Activated CD8-positive, alpha-beta T cell treated with anti-CD3 and anti-CD28 coated beads for 36 hours (primary cell): ENCODE measurements around the gene REC114. TPM values are rescaled to one million over a fixed set of nuclear protein-coding genes. Genes with fewer than 3 reads are reported as not detected.

Source experiments
- ATAC-seq: fragments of 200-7000 bp; cut with Tn5 transposase; one replicate; pipeline ENCODE4 v1.10.0; 2021; ENCODE audit warnings: mild to moderate bottlenecking, moderate library complexity
- CTCF ChIA-PET: fragments of 350-600 bp; sonication (Branson Sonifier 250); formaldehyde crosslinking; loops from one replicate; lab custom pipeline; 2021; ENCODE audit warnings: antibody characterized with exemption; lab: Charles Lee
- POLR2A ChIA-PET: fragments of 350-600 bp; sonication (Branson Sonifier 250); formaldehyde crosslinking; loops from one replicate; lab custom pipeline; 2021; ENCODE audit warnings: antibody characterized with exemption; lab: Charles Lee
- DNase-seq: peaks from one replicate; pipeline ENCODE4 v3.0.0-alpha.2; 2020
- H3K27ac Mint-ChIP-seq: one replicate; pipeline ENCODE4 v1.8.0; 2021; ENCODE audit warnings: mild to moderate bottlenecking, mixed read lengths
- H3K27me3 Mint-ChIP-seq: one replicate; pipeline ENCODE4 v1.8.0; 2021; ENCODE audit warnings: mixed read lengths
- H3K36me3 Mint-ChIP-seq: one replicate; pipeline ENCODE4 v1.8.0; 2021; ENCODE audit warnings: low read depth, mixed read lengths
- H3K4me1 Mint-ChIP-seq: one replicate; pipeline ENCODE4 v1.8.0; 2021; ENCODE audit warnings: low read depth, mixed read lengths
- H3K4me3 Mint-ChIP-seq: one replicate; pipeline ENCODE4 v1.8.0; 2021; ENCODE audit warnings: mild to moderate bottlenecking, moderate library complexity, mixed read lengths
- H3K9me3 Mint-ChIP-seq: one replicate; pipeline ENCODE4 v1.8.0; 2021; ENCODE audit warnings: mixed read lengths
- intact Hi-C: fragments of 100-400 bp; cut with micrococcal nuclease; formaldehyde crosslinking; loops from one replicate; pipeline ENCODE4 v1.10.0; 2022
- total RNA-seq, 2 experiments: library from RNA; stranded (reverse); gene quantifications; one replicate each; pipeline ENCODE4 v1.2.3, GENCODE V29; 2021
- TF ChIP-seq, protein P1 (sequence below): fragments of 200-600 bp; IDR thresholded peaks from one replicate; pipeline ENCODE4 v1.8.0; 2022; ENCODE audit warnings: antibody characterized with exemption, mild to moderate bottlenecking

The REC114 gene
- total RNA-seq, 2 experiments from 2014 or later, result not detected

DNA sequence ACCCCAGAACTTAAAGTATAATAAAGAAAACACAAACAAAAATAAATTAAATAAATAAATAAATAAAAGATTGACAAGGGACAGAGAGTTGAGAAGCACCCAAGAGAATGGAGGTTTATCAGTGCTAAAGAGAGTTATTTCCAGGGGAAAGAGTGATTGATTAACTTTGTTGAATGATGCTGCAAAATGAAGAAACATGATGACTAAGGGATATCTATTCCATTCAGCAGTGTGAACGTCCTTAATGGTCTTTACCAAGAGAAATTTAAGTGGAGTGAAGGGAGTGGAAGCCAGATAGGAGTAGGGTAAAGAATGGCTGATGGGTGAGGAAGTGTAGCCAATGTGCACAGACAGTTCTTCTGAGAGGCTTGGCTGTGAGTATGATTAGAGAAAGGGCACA lies 11.1 kb downstream of the REC114 start:
- CTCF ChIA-PET, result no interaction called here
- TF ChIP-seq, protein P1, sequence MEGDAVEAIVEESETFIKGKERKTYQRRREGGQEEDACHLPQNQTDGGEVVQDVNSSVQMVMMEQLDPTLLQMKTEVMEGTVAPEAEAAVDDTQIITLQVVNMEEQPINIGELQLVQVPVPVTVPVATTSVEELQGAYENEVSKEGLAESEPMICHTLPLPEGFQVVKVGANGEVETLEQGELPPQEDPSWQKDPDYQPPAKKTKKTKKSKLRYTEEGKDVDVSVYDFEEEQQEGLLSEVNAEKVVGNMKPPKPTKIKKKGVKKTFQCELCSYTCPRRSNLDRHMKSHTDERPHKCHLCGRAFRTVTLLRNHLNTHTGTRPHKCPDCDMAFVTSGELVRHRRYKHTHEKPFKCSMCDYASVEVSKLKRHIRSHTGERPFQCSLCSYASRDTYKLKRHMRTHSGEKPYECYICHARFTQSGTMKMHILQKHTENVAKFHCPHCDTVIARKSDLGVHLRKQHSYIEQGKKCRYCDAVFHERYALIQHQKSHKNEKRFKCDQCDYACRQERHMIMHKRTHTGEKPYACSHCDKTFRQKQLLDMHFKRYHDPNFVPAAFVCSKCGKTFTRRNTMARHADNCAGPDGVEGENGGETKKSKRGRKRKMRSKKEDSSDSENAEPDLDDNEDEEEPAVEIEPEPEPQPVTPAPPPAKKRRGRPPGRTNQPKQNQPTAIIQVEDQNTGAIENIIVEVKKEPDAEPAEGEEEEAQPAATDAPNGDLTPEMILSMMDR, result no peak
- DNase-seq (no peak), ATAC-seq (no peak)
- Mint-ChIP-seq H3K36me3 (no peaks in the 10 kb centered on the region), H3K4me3 (no peak overlapping the region), H3K27me3 (peaks cover 5% of the 10 kb centered on the region), H3K27ac (no peak overlapping the region), H3K4me1 (no peaks in the 10 kb centered on the region), H3K9me3 (peaks cover 4% of the 10 kb centered on the region)
- POLR2A ChIA-PET, result no interaction called here
- intact Hi-C loops, result no loop called here

DNA sequence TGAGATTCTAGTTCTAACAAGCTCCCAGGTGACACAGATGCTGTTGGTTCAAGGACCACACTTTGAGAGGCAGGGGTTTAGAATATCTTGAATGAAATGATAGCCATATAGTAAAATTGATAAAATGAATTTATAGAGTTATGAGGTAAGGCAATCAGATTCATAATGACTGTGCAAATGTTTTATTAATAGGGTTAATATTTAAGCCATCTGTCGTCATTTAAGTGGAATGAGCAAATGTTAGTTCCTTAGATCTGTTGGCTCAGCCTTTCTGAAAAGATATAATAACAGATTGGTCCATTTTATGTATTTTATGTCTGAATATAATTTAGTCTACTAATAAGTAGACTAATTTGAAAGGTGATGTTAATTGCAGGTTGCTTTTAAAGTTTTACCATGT lies 12.9 kb downstream of the REC114 start:
- peaks cover under 1% of the 10 kb centered on the region for H3K9me3 Mint-ChIP-seq
- DNase-seq, result no peak
- intact Hi-C loops, result no loop called here
- H3K27me3 Mint-ChIP-seq, result peaks cover 6% of the 10 kb centered on the region
- POLR2A ChIA-PET, result no interaction called here
- no peaks in the 10 kb centered on the region for H3K4me1 Mint-ChIP-seq
- H3K27ac Mint-ChIP-seq, result no peak overlapping the region
- H3K4me3 Mint-ChIP-seq, result no peak overlapping the region
- CTCF ChIA-PET, result no interaction called here
- TF ChIP-seq, protein P1, result no peak
- no peaks in the 10 kb centered on the region for H3K36me3 Mint-ChIP-seq
- no peak for ATAC-seq

DNA sequence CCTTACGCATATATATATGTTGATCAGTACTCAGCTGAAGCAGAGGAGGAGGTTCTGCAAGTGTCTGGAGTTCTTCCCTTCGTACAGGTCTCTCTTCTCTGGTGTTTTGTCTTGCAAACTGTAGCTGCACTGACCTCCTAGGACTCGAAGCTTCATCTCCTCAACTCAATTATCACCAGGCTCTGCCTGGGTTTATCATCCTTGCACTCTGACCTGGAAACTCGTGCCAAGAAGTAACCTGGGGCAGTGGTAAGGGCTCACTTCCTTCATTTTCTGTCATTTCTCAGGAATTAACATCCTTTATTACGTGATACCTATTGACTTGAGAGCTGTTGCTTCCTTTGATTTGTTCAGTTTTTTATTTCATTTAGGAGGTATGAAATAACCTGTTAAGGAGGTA lies 14.4 kb downstream of the REC114 start:
- intact Hi-C loops, result no loop called here
- no peaks in the 10 kb centered on the region for H3K36me3 Mint-ChIP-seq
- peaks cover 9% of the 10 kb centered on the region for H3K27me3 Mint-ChIP-seq
- ATAC-seq (no peak), DNase-seq (no peak)
- no peaks in the 10 kb centered on the region for H3K4me1 Mint-ChIP-seq
- no peaks in the 10 kb centered on the region for H3K9me3 Mint-ChIP-seq
- POLR2A ChIA-PET, result no interaction called here
- H3K27ac Mint-ChIP-seq, result no peak overlapping the region
- CTCF ChIA-PET, result no interaction called here
- TF ChIP-seq, protein P1, result no peak
- no peak overlapping the region for H3K4me3 Mint-ChIP-seq

DNA sequence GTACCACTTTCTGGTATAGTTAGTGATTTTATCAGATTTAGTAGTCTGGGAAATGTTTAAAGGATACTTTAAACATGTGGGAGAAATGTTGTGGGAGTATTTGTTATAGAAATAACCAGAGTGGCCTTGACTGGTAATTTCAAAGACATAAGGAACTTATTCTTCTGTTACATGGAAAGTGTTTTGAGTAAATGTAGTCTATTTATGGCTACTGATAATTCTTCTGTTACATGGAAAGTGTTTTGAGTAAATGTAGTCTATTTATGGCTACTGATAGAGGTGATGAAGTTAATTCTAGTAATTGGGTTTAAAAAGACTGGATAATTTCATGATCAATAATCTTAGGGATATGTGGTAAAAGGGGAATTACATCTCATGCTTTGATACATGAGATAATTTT lies 17.7 kb downstream of the REC114 start:
- intact Hi-C loops, result no loop called here
- TF ChIP-seq, protein P1, result no peak
- no peak overlapping the region for H3K4me3 Mint-ChIP-seq
- H3K27me3 Mint-ChIP-seq, result peaks cover 13% of the 10 kb centered on the region
- ChIA-PET POLR2A (no interaction called here), CTCF (no interaction called here)
- DNase-seq (no peak), ATAC-seq (no peak)
- no peaks in the 10 kb centered on the region for H3K9me3 Mint-ChIP-seq
- H3K36me3 Mint-ChIP-seq, result no peaks in the 10 kb centered on the region
- H3K27ac Mint-ChIP-seq, result no peak overlapping the region
- H3K4me1 Mint-ChIP-seq, result no peaks in the 10 kb centered on the region

DNA sequence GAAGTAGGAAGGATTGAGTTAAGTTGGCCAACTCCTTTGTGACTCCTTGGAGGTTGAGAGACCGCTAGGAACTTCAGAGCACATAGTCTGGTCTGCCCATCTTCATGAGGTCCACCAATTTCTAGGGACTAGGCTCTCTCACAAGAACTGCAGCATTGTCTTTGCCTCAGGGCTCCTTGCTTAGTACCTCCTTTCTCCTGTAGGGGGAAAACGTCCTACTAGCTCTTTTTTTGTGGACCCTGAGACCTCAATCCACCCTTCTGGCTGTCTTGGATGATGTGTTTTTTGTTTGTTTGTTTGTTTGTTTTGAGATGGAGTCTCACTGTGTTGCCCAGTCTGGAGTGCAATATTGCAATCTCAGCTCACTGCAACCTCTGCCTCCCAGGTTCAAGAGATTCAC lies 21.6 kb downstream of the REC114 start:
- DNase-seq (no peak), ATAC-seq (no peak)
- Mint-ChIP-seq H3K4me1 (no peaks in the 10 kb centered on the region), H3K27me3 (peaks cover 13% of the 10 kb centered on the region), H3K4me3 (no peak overlapping the region), H3K36me3 (no peaks in the 10 kb centered on the region), H3K9me3 (no peaks in the 10 kb centered on the region), H3K27ac (no peak overlapping the region)
- intact Hi-C loops, result no loop called here
- POLR2A ChIA-PET, result no interaction called here
- TF ChIP-seq, protein P1, result peak; percentile 18
- CTCF ChIA-PET, result interaction anchor here (0.8 to 1.3 kb wide), 4 partner anchors 19 to 224 kb away, joined by 3 to 6 read pairs (median 4); no protein-coding TSS in a partner anchor
